ENCODE data around the gene TTLL4.

DNA sequence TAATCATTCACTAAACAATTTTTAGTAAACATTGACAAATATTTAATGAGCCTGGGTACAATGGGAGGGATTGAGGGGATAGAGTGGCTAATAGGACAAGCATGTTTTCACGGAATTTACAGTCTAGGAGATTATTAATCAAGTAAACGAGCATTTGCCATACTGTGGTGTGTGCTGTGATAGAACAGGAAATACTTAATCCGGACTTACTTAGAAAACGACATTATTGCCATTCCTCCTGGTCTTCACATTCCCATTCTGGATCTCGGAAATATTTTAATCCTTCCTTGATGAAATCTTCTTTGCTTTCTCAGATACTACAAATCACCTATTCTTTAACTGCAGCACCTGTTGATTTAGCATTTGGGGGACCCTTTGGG, 905 bp downstream of the TTLL4 start:
- TF ChIP-seq, protein P1, sequence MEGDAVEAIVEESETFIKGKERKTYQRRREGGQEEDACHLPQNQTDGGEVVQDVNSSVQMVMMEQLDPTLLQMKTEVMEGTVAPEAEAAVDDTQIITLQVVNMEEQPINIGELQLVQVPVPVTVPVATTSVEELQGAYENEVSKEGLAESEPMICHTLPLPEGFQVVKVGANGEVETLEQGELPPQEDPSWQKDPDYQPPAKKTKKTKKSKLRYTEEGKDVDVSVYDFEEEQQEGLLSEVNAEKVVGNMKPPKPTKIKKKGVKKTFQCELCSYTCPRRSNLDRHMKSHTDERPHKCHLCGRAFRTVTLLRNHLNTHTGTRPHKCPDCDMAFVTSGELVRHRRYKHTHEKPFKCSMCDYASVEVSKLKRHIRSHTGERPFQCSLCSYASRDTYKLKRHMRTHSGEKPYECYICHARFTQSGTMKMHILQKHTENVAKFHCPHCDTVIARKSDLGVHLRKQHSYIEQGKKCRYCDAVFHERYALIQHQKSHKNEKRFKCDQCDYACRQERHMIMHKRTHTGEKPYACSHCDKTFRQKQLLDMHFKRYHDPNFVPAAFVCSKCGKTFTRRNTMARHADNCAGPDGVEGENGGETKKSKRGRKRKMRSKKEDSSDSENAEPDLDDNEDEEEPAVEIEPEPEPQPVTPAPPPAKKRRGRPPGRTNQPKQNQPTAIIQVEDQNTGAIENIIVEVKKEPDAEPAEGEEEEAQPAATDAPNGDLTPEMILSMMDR (IDR thresholded peaks at IDR 0.05), result no peak
- no peak for TF ChIP-seq POLR2A (IDR thresholded peaks at IDR 0.05; ENCODE audit: low read length)
- no peak for TF ChIP-seq NFE2L2 (conservative IDR thresholded peaks at IDR 0.05; ENCODE audit: low read length)
